Stimulated activated CD4-positive, alpha-beta T cell treated with anti-CD3 and anti-CD28 coated beads, Interleukin-2, amount 100 ng/mL, for 4 hours (primary cell): Measurements from ENCODE around the gene KRTAP10-11.
"Not testable (repeated sequence)": the region's sequence is repeated elsewhere in the genome, so short reads cannot be mapped to it uniquely, and the experiment has no call there.

Experiments used
- DNase-seq: peaks from one replicate; pipeline ENCODE4 v3.0.0-alpha.2; 2020; ENCODE audit warnings: low read depth

The KRTAP10-11 gene

GRCh38 chr21:44639331-44639655 is 6.9 kb upstream of the KRTAP10-11 start:
- no peak for DNase-seq

DNA sequence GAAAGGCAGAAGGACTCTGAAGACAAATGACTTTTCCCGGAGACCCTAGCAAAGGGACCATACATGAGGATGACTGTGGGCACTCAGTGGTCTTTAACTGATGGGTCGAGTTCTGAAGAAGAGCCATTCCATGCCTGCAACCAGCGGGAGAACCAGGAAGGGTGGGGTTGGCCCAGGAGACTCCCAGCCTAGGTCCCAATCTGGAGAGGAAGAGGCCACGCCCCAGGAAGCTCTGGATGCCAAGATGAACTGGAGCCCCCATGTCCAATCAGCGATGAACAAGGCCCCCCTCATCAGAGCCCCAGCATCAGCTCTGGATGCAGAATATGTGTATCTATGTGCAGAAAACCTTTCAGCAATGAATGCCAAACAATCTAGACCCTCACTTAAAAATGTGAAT is 5.5 kb upstream of the KRTAP10-11 start:
- DNase-seq, result no peak

DNA sequence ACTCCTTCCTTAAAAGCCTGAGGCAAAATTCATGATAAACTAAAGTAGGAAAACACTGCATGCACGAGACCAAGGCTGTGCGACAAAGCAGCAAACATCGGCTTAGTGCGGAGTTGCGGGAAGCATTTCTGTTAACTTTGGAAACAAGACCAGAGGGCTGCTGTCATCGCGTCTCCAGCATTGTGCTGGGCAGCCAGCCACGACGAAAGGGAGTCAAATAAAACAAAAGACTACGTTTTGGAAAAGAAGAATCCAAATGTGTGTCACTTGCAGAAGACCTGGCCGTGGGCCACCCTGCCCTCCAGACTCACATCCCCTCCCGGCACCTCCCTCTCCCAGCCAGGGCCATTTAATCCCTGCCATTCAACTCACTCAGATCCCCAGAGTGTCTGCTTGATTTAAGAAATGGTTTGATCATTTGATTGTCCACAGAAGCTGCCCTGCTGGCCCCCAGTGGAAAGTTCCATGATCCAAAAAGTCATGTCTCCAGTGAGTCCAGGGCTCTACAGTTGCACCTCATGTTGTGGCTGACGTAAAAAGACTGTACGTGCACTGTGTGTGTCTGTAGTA is 2.4 kb upstream of the KRTAP10-11 start:
- no peak for DNase-seq

DNA sequence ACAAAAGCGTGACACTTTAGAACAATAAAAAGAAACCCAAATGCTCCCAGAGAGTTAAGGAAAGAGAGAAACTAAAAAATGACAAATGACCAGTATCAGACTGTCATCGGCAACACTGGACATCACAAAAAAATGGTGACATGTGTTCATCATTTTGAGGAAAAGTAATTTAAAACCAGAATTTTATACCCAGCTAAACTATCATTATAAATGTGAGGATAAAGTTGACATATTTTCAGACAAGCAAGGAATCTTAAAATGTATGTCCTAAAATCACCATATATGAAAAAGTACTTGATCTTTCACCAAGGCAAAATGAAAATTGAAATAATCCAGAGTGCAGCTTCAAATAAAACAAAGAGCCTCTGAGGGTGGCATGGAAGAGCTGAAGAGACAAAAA is 1.3 kb upstream of the KRTAP10-11 start:
- DNase-seq, result no peak

- DNase-seq, result no peak
These were observed 973 bp downstream of the KRTAP10-11 start for GRCh38 chr21:44647222-44647552.

DNA sequence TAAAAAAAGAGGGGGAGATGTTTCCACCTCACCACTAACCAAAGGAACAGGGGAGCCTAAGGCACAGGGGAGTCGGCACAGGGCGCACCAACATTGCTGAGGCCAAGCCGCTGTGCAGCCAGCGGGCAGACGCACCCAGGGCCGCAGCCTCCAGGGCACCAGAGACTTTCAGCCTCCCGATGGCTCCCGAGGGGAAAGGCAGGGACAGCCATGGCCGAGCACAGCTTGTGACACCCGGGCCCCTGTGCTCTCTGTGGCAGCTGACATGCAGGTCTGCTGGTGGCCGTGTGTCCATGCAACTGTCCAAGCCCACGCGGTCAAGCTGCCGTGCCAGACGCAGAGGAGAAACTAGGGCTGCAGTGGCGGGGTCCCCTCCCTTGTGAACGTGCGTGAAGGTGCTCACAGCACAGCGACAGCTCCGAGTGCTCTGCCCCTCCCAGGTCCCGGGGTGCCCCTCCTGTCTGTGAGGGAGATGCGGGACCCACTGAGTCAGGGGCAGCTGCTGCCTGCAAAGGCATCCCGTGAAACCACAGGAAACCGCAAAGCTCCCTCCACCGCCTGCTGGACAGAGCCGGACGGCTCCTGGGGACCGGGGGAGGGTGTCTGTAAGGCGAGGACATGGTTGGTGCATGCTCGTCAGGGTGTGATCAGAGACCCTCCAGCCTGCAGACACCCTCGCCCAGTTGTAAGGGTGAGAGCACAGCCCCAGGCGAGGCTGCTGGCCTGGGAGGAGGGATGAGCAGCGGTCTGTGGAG is 2.5 kb downstream of the KRTAP10-11 start:
- DNase-seq, result no peak

GRCh38 chr21:44649521-44650100 is 3.4 kb downstream of the KRTAP10-11 start:
- DNase-seq, result no peak

- no peak for DNase-seq
These were observed 4.2 kb downstream of the KRTAP10-11 start for GRCh38 chr21:44650265-44650972.

GRCh38 chr21:44650973-44651675 is 4.9 kb downstream of the KRTAP10-11 start:
- DNase-seq, result no peak

DNA sequence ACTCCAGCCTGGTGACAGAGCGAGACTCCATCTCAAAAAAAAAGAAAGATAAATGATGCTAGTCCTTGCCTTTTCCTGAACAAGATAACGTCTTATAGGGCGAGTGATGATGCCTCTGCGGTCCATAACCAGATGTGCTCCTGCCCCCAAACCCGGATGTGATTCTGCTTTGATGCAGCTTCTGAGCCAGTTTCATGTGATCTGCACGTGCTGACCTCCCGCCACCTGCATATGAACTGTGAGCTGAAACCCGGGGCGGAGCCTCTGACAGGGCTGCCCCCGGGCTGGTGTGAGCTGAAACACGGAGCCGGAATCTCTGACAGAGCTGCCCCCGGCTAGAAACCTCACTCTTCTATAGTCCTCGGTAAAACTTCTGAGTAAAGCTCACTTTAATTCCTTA is 6.9 kb downstream of the KRTAP10-11 start:
- DNase-seq, result no peak

GRCh38 chr21:44653656-44654575 is 7.7 kb downstream of the KRTAP10-11 start:
- no peak for DNase-seq

GRCh38 chr21:44654576-44655175 is 8.5 kb downstream of the KRTAP10-11 start, which contains the start of gene KRTAP12-4:
Gene KRTAP12-4 (minus strand): TSS chr21:44654659. CDS start chr21:44654614, 45 bp downstream.
- DNase-seq, result no peak

DNA sequence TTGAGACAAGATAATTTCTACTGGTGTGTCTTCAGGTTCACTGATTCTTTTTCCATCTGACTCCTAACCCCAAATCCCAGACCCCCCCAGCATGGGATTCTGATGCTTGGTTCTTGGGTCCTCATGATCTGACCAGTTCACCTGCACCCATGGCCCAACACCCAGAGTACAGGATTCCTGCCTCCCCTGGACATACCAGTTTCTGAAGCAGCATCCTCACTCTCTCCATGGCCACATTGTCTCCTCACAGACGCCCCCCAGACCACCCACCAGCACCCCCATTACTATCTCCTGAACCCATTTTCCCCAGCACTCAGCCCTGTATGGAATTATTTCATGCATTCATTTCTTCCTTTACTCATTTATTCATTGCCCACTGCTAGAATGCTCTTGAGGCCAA is 10.7 kb downstream of the KRTAP10-11 start:
- DNase-seq, result no peak

- DNase-seq, result no peak
These were observed 11.7 kb downstream of the KRTAP10-11 start, which contains the start of gene KRTAP12-3 for GRCh38 chr21:44657635-44658540. Gene KRTAP12-3 (plus strand): TSS chr21:44657932. CDS start chr21:44657980, 48 bp downstream.

DNA sequence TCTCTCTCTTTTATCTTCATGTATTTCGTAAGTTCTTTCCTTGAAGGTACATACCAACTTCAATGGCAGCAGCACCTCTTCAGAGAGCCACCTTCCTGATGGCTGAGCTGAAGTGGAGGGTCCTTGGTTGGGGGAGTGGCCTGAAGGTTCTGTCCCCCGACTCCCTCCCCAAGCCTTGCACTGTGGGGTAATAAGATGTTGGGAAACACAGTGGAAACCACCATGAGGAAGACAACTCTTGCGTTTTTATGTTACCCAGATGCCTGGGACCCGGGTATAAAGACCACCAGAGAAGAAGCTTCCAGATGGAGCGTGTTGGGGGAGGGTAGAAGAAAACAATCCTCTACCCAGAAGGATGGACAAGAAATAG is 12.3 kb downstream of the KRTAP10-11 start:
- no peak for DNase-seq

- no peak for DNase-seq
These were observed 12.8 kb downstream of the KRTAP10-11 start for GRCh38 chr21:44658913-44659595.

DNA sequence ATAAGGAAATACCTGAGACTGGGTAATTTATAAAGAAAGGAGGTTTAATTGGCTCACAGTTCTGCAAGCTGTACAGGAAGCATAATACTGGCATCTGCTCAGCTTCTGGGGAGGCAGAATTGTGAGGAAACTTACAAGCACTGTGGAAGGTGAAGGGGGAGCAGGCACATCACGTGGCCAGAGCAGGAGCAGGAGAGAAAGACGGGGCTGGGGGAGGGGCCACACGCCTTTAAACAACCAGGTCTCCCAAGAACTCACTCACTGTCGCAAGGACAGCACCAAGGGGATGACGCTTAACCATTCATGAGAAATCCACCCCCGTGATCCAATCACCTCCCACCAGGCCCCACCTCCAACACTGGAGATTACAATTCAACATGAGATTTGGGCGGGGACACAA is 15.4 kb downstream of the KRTAP10-11 start:
- DNase-seq, result not testable (repeated sequence)

DNA sequence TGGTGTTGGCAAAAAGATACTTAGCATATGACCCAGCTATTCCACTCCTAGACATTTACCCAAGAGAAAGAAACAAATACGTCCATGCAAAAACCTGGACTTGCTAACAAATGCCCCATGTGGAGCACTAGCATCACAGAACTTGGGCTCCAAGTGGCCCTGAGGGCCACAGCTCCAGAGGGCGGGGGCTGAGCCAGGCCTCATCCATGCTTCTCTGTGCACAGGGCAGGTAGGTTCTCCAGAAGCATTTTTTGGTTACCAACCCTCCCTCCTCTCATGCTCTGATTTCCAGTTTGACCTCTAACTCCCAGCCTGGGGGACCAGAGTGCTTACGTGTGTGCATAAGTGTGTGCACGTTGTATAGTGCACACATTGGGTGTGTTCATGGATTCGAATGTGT is 18.5 kb downstream of the KRTAP10-11 start:
- DNase-seq, result no peak
